Measurements from ENCODE around the gene GPR183. TPM values are rescaled to one million over a fixed set of nuclear protein-coding genes. Genes with fewer than 3 reads are reported as not detected.

The GPR183 gene
- total RNA-seq, 2 experiments from 2014 or later = 41.4 to 45.1 TPM

Small RNAs within 50 kb of the gene (microRNA-seq; reads per million reads assigned to microRNA genes)
- not detected for gene MIR623 (ENCODE audit: borderline microRNAs expressed, borderline replicate concordance)

Other genes starting within 250 kb of the GPR183 start
- gene UBAC2, start 106.5 kb downstream of the GPR183 start, total RNA-seq = 10 to 100 TPM; 67.8 to 70.5 TPM
- gene GPR18, start 49.0 kb downstream of the GPR183 start, total RNA-seq = 10 to 100 TPM; 19.7 to 25.4 TPM
- gene TM9SF2, start 194.1 kb upstream of the GPR183 start, total RNA-seq = 10 to 100 TPM; 79.2 to 87.9 TPM

All from activated CD4-positive, alpha-beta T cell treated with anti-CD3 and anti-CD28 coated beads, Interleukin-2, amount 10 ng/mL, durations not matched to agents 7 days and 5 days (primary cell).